ENCODE measurements around the gene RETN.

- TF ChIP-seq POLR2A (IDR thresholded peaks at IDR 0.05) (no peak), CTCF (IDR thresholded peaks at IDR 0.05) (no peak), EP300 (IDR thresholded peaks at IDR 0.05) (no peak)
Observed at GRCh38 chr19:7637374-7638256, 31.2 kb upstream of the RETN start.

Measured in gastroesophageal sphincter (tissue), 3 donors.